HG02885 (cell line): ENCODE measurements around the gene PRIMA1.

Source experiments
- ATAC-seq: cut with Tn5 transposase; IDR thresholded peaks from one replicate; pipeline ENCODE4 v1.9.1; 2021; ENCODE audit warnings: mild to moderate bottlenecking; ENCODE audit not compliant: unreplicated experiment, poor library complexity

The PRIMA1 gene

DNA sequence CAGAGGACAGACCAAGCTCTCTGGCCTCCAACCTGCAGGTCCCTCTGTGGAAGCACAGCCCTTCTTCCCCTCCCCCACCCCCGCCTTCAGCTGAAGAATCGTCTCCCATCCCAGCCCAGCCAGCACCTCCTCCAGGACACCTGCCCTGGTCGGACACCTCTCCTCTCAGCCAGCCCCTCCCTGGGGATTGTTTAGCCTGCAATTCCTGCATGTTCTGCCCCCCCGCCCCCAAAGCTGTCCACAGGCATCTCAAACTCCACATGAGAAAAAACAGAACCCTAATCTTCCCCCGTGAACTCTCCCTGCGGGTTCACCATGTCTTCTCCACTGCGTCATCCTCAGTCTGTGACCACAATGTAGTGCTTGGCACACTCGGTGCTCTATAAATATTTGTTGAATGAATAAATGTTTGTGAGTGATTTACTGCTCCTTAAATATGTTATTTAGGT is 24.1 kb downstream of the PRIMA1 start:
- ATAC-seq: no peak

DNA sequence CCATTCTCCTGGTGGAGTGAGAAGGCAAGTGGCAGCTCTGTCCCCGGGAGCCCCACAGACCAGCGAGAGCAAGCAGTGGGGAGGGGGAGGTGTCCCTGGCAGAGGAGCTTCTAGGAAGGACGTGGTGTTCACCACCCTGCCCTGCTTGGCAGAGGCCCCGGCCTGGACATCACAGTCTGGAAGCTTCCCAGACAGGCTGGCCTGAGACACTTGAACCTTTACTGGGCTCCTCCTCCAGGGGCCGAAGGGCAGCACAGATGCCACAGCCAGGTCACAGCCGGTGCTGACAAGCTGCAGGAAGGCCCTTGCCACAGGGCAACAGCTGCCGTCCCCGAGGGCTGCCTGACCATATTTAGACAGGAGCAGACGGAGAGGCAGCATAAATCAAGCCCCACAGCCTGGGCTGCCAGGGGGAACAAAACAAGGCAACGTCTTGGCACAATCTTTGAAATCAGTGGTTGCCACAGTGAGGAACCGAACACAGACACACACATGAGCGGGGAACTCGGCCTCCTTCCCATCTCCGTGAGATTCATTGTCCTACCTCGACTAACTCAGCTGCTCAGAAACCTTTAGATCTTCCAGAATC is 28.5 kb downstream of the PRIMA1 start:
- ATAC-seq: no peak

DNA sequence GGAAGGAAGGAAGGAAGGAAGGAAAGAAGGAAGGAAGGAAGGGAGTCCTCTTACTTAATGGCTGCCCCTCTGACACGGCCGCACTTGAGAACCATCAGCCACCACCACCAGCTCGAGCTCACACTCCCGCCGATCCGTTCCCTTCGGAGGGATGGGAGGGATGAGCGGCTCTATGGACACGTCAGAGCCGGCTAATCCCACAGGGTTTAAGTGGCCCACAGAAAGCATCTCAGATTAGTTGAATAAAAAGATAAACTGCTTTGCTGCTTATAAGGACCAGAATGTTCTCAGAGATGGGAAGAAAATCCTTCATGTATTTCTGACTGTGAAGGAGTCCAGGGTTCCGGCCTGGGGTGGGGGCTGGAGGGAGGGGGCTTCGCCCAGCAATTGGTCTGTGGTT is 31.1 kb downstream of the PRIMA1 start:
- no peak for ATAC-seq

DNA sequence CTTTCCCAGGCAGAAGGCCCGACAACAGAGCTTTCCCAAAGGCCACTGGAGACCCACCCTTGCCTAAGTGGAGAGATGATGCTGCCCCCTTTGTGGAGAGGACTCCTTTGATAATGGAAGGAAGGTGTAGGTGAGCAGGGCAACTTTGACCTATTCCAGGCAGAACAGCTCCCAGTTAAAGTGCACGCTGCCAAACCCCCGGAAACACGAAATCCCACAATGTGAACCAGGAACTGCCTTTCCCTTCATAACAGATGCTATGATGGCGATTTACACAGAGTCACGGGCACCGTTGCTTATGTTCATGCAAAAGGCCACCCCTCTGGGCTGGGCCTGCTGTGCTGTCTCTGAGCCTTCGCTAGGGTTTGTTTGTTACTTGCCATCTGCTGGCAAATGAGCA is 34.6 kb downstream of the PRIMA1 start:
- ATAC-seq: no peak

DNA sequence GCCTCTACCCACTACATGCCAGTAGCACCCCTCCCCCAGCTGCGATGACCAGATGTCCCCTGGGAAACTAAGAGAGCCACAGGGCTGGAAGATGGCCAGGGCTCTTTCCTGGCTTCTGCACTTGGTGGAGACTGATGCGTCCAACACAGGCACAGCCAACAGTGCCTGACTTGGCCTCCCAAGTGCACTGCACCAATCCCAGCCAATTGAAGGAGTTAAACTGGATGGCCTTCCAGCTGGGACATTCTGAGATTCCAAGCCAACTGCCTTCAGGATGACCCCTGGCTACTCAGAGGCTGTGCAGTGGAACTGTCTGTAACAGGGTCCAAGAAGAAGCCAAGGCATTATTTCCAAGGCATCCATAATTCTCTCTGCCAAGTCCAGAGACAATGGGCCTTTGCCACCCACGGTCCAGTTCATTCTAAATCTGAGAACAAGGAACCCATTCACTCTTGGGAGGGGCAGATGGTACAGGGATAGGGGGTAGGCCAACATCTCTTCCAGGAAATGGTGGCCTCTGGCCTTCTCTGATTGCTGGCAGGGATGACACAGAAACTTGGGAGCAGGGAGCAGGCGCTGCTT is 35.2 kb downstream of the PRIMA1 start:
- ATAC-seq: no peak

DNA sequence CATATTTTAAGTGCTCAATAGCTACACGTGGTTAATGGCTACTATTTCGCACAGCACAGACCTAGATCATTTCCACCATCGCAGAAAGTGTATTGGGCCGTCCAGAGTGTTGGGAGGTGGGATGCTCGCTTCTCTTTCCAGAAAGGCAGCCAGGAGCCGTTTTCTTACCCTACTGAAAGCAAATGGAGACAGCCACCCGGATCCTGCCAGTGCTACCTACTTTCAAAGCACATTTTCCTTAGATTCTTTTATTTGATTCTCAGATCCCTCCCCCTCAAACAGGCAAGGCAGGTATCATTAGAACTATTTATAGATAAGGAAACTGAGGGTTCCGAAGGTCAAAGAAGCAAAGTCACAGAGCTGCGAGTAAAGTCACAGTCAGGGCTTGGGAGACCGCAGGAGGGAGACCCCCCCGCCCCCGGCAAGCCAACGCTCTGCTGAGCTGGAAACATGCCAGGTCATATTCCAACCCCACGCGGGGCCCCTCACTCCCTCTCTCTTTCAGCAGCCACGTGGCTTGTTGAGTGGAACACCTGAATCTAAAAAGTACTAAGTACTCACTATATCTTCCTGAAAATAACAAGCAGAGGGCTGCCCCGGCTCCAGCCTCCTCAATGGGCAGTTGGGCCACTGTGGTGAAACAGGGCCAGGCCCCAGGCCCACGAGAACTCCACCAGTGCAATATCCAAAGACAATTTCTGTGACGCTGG is 36.2 kb downstream of the PRIMA1 start:
- ATAC-seq: no peak

DNA sequence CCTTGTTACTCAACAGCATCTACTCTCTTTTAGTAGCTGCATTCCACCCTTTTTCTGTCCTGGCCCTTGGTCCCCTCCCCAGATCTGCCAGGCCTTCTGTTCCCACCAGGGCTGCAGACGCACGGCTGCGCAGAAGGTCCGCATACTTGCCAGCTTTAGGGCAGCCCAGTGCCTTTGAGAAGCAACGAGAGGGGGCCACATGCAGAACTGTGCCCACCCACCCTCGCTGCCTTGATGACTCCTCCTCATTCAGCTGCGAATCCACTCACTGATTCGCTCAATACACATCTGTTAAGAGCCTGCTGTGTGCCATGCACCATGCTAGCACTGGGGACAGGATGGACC is 39.2 kb downstream of the PRIMA1 start:
- no peak for ATAC-seq

DNA sequence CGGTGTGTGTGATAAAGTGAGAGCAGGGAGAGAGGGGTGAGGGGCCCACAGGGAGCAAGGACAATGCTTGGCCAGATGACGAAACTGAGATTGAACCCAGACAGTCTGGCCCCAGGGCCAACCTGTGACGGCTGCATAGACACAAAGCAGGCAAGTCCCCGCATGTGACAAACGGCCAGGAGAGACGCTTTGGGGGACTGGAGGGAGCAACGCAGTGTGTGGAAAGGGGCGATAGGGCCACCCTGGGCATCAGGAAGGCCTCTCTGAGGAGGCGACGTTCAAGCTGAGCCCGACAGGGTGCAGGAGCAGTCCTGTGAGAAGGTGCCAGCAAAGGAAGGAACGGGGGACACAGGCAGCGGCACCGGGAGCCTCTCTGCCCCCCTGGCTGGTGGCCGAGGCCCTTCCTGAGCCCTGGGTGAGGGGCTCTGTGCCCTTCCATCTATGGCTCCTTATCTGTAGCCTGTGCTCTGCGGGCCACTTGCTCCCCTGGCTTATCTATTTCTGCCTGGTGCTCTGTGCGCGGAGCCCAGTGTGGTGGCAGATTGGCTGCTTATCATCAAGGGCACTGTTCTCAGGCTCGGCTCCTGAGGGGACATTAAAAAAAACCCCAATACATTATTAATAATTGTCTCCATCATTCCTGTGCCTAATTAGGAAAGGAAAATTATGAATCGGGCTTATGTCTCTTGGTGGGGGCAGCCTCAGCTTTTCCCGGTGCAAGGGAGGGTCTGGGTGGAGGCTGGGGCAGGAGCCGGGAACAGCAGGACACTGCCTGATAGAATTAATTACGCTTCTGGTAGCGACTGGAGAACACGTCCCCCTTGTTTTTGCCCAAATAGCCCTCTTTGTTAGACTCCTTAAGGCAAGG is 39.8 kb downstream of the PRIMA1 start:
- ATAC-seq: no peak

DNA sequence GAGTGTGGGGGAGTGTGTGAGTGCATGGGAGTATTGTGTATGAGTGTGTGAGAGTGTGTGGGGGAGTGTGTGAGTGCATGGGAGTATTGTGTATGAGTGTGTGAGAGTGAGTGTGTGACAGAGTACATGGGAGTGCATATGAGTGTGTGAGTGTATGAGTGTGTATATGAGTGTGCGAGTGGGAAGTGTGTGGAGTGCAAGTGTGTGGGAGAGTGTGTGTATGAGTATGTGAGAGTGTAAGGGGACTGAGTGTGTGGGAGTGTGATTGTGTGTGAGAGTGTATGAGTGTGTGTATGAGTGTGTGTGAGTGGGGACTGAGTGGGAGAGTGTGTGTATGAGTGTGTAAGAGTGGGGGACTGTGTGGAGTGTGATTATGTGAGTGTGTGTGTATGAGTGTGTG is 40.7 kb downstream of the PRIMA1 start:
- ATAC-seq: no peak

DNA sequence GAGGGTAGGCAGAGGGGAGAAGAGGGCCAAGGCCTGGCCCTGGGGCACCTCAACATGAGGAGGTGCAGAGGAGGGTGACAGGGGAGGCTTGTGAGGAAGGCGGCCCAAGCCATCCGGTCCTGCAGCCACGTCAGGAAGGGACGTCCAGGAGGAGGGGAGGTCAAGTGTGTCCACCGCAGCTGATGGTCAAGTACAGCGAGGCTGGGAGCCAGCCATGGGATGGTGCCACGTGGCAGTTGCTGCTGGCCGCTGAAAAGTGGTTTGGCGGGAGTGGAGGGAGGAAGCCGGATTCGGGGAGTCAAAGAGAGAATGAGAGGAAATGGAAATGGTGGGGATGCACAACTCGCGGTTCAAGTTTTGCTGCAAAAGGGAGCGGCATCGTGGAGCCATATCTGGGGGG is 41.2 kb downstream of the PRIMA1 start:
- no peak for ATAC-seq

DNA sequence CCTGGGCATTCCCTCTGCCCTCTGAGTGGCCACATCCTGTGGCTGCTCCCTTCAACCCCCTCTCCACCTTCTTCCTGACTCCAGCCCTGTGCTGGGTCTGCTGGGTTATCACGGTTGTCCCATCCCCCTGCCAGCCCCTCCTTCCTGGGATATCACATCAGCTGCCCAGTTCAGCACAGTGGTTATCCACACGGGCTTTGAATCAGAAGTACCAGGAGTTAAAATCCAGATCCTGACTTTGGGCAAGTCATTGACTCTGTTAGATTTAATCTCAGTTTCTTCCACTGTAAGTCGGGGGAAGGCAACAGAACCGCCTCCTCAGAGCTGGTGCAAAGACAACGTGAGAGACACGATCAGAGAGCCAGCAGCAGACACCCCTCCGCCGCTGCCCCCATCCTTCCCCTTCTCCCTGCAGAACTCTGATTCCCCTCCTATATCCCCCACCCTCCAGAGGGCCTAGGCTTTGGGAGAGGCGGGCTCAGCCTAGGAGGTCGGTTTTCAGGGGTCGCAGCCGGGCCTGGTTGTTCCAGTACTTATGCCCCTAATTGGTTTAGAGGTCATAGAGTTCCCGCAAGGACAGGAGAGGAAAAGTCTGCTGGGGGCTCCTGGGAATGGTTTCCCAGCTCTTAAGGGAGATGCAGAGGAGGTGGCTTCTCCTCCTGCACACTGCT is 42.5 kb downstream of the PRIMA1 start:
- ATAC-seq: no peak

DNA sequence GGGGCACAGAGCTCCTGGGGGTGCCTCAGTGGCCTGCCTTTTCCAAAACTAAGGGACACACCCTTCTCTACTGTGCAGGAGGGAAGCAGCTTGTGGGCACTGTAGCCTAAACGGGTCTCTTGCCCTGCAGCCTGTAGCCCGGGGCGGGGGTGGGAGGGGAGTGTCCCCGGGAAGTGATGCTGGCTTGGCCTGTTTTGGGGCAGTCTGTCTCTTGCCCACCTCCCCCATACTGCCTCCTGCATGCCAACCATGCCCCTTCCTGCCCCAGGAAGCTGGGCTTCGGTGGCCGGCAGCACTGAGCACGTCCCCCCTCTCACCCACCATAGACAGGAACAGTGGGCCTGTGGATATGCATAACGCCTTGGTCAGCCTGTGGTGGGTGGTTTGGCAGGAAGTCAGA is 43.4 kb downstream of the PRIMA1 start:
- ATAC-seq: no peak

DNA sequence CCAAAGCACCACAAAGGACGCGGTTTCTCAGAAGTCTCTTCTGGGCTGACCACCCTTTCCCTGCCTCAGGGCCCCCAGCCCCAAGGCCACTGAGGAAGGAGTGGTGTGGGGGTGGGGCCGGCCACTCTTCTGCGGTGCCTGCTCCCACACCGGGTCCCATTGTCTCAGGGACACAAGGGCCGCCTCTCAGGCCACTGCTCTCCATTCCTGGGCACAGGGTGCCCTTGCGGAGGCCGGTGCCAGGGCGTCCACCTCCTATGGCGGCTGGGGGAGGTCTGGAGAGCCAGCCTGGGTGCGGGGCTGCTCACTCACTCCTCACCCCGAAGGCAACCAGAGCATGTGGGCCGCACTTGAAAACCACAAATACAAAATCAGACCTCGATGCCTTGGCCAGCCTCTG is 44.1 kb downstream of the PRIMA1 start:
- ATAC-seq: no peak

DNA sequence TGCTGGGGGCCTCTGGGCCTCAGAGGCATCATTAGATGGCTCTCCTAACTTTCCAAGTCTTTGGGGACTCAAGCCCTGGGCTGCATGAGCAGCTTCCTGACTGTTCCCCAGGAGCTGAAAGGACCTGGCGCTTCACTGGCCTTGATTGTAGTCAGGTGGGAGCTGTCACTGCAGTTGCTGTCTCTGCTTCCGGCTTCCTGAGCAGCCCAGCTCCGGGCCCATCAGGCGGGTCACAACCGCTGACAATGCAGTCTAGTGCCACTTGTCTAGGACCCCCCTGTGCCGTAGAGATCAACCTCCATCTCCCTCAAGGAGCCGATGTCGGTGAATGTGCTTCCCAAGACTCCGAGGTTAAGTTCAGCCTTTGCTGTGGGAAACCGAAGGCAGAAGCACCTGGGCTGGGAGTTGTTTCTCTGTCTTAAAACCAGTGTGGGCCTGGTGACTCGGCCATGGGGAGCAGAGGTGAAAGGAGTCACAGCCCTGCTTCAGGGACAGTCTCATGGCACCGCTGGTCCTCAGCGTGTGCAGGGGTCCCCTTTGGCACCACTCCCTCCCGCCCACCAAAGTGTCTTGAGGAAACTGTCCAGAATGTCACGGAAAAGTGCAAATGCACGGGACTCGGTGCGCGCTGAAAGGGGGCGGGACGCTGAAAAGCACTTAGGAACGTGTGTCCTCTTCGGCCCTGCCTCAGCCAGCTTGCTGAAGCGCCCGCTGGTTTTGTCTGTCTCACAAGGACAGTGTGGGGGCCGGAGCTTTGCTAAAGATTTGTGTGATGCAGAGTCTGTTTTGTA is 44.8 kb downstream of the PRIMA1 start:
- ATAC-seq: no peak

DNA sequence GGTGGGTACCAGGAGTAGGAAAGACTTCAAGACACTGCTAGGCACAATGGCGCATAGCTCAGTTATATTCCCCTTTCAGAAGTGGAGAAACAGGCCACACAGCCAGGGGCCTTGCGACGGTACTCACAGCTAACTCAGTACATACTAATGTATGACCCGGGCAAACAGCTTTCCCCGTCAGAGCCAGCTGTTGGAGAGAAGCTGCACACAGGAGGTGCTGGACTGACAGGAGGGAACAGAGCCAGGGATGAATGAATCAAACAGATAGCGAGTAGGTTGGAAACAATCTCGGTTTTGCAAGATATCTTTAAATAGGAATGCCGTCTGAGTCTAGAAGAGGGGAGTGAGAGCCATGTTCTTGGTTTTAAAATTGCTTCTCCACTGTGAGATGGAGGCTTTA is 45.5 kb downstream of the PRIMA1 start:
- ATAC-seq: no peak

DNA sequence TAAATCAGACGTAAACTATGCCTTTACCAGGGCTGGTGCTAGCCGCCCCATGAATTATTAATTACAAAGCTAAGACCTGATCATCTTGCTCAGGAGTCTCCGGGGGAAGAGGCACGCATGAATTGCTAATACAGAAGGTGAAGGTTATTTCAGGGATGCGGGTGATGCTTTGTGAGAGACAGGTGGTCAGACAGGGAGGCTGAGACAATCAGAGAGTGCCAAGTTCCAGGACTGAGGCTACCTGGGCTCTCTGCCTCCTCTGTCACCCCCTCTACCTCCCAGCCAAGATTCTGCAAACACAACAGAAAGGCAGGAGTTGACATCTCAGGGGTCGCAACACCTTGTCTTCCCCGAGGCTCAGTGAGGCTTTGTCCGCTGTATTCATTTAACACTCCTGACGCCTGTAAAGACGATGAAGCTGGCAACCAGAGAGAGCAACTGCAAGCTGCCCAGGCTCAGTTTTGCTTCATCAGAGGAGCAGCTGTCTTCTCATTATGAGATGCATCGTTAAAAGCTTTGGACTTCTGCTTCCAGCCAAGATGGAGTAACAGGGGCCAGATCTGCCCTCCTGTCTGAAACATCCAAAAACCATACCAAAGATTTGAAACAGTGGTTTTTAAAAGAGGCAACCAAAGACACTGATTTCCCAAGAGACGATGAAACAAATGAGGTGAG is 46.6 kb downstream of the PRIMA1 start:
- no peak for ATAC-seq

DNA sequence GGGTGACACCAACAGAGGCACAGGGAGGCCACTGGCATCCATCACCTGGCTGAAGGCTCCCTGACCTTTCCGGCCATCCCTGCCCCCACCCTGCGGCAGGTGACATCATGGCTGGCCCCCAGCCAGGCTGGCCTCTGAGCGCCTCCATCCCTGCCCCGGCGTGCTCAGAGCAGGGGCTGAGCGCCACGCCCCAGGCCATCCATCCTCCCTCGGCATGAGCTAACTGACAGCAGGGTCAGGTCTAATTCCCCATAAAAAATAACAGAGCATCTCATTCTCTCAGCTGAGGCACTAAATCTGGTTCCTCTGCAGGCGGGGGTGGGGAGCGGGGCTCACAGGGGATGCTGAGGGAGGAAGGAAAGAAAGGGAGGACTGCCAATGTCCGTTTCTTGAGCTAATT is 50.7 kb downstream of the PRIMA1 start:
- no peak for ATAC-seq

DNA sequence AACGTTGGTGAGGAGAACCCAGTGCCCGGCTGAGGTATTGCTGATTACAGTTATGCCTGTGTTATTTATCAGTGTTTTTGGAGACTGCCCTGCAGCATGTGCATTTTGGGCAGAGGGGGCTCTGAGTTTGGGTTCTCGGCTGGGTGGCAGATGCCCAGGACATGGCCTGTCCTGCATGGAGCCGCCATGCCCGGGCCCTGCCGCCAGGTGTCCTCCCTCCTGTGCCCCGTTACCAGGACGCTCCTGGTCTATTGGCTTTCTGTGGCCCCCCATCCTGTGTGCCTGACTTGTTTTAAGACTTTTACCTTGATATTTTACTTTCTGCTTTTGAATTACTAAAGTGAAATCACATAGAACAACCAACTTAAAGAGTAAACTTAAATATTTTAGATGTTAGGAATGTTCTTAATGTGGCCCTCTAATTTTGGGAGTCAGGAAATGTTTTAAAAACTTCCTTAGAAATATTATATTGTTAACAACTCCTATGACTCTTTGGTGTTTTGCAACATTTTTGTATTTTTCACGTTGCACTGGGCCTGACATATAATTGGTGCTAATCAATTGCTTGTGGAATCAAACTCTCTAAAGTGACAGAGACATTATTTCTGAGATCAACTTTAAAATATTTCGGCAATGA is 51.8 kb downstream of the PRIMA1 start:
- no peak for ATAC-seq

DNA sequence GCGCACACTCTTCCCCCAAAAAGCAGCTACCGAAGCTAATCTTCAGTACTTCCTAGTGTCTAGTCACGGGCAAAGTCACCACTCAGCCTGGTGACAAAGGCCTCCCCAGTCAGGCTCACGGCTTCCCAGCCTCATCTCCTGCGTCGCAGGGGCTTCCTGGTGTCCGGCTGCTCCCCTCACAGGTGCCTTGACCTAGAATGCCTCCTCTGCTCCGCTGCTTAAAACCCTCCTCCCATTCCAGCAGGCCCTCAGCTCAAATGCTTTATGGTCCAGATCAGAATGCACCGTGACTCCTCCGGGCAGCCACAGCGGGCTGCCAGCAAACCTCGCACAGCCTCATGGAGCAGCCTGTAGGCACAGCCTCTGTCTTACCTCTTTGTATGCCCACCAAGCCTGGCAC is 53.1 kb downstream of the PRIMA1 start:
- ATAC-seq: no peak
